HepG2 (cell line): Measurements from ENCODE around the gene GNAZ. TPM values are rescaled to one million over a fixed set of nuclear protein-coding genes. Genes with fewer than 3 reads are reported as not detected.

Experiments
- ATF1 ChIP-seq: IDR thresholded peaks from 2 replicates; pipeline ENCODE4 v1.6.1; 2016; ENCODE audit warnings: mild to moderate bottlenecking, control low read depth
- HDAC1 ChIP-seq: sonication (generic); formaldehyde crosslinking; IDR thresholded peaks from 2 replicates; pipeline ENCODE4 v1.5.1; 2020; ENCODE audit warnings: mild to moderate bottlenecking, missing genetic modification reagents
- IKZF1 ChIP-seq: fragments of 450-650 bp; IDR thresholded peaks from 2 replicates; pipeline ENCODE4 v1.7.1; 2016
- PLRG1 ChIP-seq: fragments of 450-650 bp; conservative IDR thresholded peaks from 2 replicates; pipeline ENCODE4 v1.6.1; 2016
- RBM39 ChIP-seq: fragments of 200-400 bp; formaldehyde crosslinking; IDR thresholded peaks from one replicate; pipeline ENCODE4 v1.6.1; 2018; ENCODE audit warnings: antibody characterized with exemption, mild to moderate bottlenecking, low read depth, low read length; ENCODE audit not compliant: poor library complexity, severe bottlenecking
- RFX1 ChIP-seq: fragments of 450-650 bp; IDR thresholded peaks from 2 replicates; pipeline ENCODE4 v1.6.1; 2017
- SSRP1 ChIP-seq: IDR thresholded peaks from 2 replicates; pipeline ENCODE4 v1.6.1; 2016; ENCODE audit warnings: control low read depth
- ZC3H4 ChIP-seq: sonication (generic); formaldehyde crosslinking; IDR thresholded peaks from 2 replicates; pipeline ENCODE4 v1.4.0; 2020; ENCODE audit warnings: missing genetic modification reagents, borderline replicate concordance
- ZFX ChIP-seq: sonication (generic); formaldehyde crosslinking; IDR thresholded peaks from 2 replicates; pipeline ENCODE4 v1.4.0; 2020; ENCODE audit warnings: mild to moderate bottlenecking, low read depth, missing genetic modification reagents, moderate library complexity
- ZMYM3 ChIP-seq: sonication (generic); formaldehyde crosslinking; IDR thresholded peaks from 2 replicates; pipeline ENCODE4 v1.5.1; 2020; ENCODE audit warnings: mild to moderate bottlenecking, missing genetic modification reagents
- ZNF207 ChIP-seq: fragments of 450-650 bp; IDR thresholded peaks from 2 replicates; pipeline ENCODE4 v1.6.1; 2016; ENCODE audit warnings: antibody characterized with exemption, borderline replicate concordance
- ZNF331 ChIP-seq: sonication (generic); formaldehyde crosslinking; IDR thresholded peaks from 2 replicates; pipeline ENCODE4 v1.4.0; 2020; ENCODE audit warnings: missing genetic modification reagents
- ZNF333 ChIP-seq: sonication (generic); formaldehyde crosslinking; IDR thresholded peaks from 2 replicates; pipeline ENCODE4 v1.4.0; 2020; ENCODE audit warnings: mild to moderate bottlenecking, missing genetic modification reagents, borderline replicate concordance
- ZNF841 ChIP-seq: sonication (generic); formaldehyde crosslinking; IDR thresholded peaks from 2 replicates; pipeline ENCODE4 v1.8.1; 2023; ENCODE audit warnings: missing genetic modification reagents, borderline replicate concordance
- polyA plus RNA-seq, 8 experiments: library from polyadenylated mRNA; depleted of rRNA in 3 of 8; stranded (reverse) in 7 of 8; unstranded in 1 of 8; fragments of >200 nt; fragmentation: Illumina TruSeq in 4 of 8; extraction: Trizol in 4 of 8; gene quantifications; 2 replicates each; pipeline versions ENCODE4 v1.2.1 to v1.2.3, GENCODE V29; 2011 to 2016; ENCODE audit warnings: low read depth in 4 of 8, missing spikeins in 1 of 8, mixed read lengths in 1 of 8; ENCODE audit not compliant: insufficient read depth in 1 of 8
- total RNA-seq, 5 experiments: library from RNA; depleted of rRNA; stranded (reverse); fragments of >200 nt; fragmentation: Illumina TruSeq; extraction: Trizol; gene quantifications; 2 replicates each; pipeline ENCODE4 v1.2.3, GENCODE V29; 2016; ENCODE audit warnings: low read depth in 1 of 5
- TF ChIP-seq, protein P1 (sequence below): sonication (generic); formaldehyde crosslinking; IDR thresholded peaks from 2 replicates; pipeline ENCODE4 v1.5.0; 2020; ENCODE audit warnings: missing genetic modification reagents
- TF ChIP-seq, protein P2 (sequence below): sonication (generic); formaldehyde crosslinking; IDR thresholded peaks from 2 replicates; pipeline ENCODE4 v1.5.1; 2020; ENCODE audit warnings: missing genetic modification reagents, mild to moderate bottlenecking, borderline replicate concordance
- TF ChIP-seq, protein P3 (sequence below): sonication (generic); formaldehyde crosslinking; IDR thresholded peaks from 2 replicates; pipeline ENCODE4 v1.4.0; 2020; ENCODE audit warnings: missing genetic modification reagents

GNAZ gene
- total and polyA plus RNA-seq, 2 of the 13 experiments (the other 11 are each of a cell fraction or from before 2014, with no cell fraction given) = 11.4 to 22.3 TPM

DNA sequence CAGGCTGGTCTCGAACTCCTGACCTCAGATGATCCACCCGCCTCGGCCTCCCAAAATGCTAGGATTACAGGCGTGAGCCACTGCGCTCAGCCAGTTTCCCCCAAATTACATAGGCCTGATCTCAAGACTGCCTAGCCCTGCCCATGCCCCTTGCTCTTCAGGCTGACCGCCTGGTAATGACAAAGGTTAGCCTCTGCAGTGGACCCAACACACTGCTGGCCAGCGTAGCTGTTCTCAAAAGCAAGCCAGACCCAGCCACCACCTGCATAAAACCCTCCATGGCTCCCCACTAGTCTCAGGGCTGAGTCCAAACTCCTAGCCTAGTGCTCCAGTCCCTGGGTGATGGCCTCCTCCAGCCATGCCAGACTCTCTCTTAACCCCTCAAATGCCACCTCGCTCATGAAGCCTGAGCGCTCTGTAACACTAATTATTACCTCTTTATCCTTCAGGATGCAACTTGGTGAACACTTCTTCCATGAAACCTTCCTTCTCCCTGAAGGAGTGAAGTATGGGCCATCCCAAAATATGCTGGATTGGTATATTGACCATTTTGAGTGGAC, 72.3 kb downstream of the GNAZ start (continued):
- TF ChIP-seq, protein P1, sequence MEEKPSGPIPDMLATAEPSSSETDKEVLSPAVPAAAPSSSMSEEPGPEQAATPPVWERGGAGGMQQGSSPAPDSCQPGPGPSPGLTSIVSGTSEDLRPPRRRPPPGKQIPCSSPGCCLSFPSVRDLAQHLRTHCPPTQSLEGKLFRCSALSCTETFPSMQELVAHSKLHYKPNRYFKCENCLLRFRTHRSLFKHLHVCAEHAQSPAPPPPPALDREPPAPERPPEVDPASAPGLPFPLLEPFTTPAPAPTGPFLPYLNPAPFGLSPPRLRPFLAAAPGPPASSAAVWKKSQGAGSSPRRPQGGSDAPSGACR (CRISPR knock-in tag) = 0 out of 2 replicates have a peak, but pooled peaks have one; percentile 83
- TF ChIP-seq ZFX (CRISPR knock-in tag) (peak; percentile 17; the same call in 1 of the 2 replicates), ATF1 (CRISPR knock-in tag) (no peak), ZC3H4 (CRISPR knock-in tag) (0 out of 2 replicates have a peak, but pooled peaks have one; percentile 8), ZNF333 (peak; percentile 70; the same call in 1 of the 2 replicates), SSRP1 (CRISPR knock-in tag) (0 out of 2 replicates have a peak, but pooled peaks have one; percentile 29), ZNF207 (no peak), ZMYM3 (CRISPR knock-in tag) (peak; percentile 90), RBM39 (no peak), PLRG1 (no peak), ZNF331 (CRISPR knock-in tag) (no peak), RFX1 (no peak), IKZF1 (no peak), HDAC1 (CRISPR knock-in tag) (peak; percentile 6; the same call in 1 of the 2 replicates), ZNF841 (CRISPR knock-in tag) (no peak)
- TF ChIP-seq, protein P2, sequence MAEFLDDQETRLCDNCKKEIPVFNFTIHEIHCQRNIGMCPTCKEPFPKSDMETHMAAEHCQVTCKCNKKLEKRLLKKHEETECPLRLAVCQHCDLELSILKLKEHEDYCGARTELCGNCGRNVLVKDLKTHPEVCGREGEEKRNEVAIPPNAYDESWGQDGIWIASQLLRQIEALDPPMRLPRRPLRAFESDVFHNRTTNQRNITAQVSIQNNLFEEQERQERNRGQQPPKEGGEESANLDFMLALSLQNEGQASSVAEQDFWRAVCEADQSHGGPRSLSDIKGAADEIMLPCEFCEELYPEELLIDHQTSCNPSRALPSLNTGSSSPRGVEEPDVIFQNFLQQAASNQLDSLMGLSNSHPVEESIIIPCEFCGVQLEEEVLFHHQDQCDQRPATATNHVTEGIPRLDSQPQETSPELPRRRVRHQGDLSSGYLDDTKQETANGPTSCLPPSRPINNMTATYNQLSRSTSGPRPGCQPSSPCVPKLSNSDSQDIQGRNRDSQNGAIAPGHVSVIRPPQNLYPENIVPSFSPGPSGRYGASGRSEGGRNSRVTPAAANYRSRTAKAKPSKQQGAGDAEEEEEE (CRISPR knock-in tag) = no peak
- TF ChIP-seq, protein P3, sequence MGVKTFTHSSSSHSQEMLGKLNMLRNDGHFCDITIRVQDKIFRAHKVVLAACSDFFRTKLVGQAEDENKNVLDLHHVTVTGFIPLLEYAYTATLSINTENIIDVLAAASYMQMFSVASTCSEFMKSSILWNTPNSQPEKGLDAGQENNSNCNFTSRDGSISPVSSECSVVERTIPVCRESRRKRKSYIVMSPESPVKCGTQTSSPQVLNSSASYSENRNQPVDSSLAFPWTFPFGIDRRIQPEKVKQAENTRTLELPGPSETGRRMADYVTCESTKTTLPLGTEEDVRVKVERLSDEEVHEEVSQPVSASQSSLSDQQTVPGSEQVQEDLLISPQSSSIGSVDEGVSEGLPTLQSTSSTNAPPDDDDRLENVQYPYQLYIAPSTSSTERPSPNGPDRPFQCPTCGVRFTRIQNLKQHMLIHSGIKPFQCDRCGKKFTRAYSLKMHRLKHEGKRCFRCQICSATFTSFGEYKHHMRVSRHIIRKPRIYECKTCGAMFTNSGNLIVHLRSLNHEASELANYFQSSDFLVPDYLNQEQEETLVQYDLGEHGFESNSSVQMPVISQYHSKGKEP (CRISPR knock-in tag) = no peak
